Measurements from ENCODE around the gene GOLT1B. TPM values are rescaled to one million over a fixed set of nuclear protein-coding genes. Genes with fewer than 3 reads are reported as not detected.

Gene GOLT1B
- total and polyA plus RNA-seq, 9 donors, result 13.6 to 29.6 (median 18.4) TPM

- TF ChIP-seq EP300 (IDR thresholded peaks at IDR 0.05) (no peak), CTCF (IDR thresholded peaks at IDR 0.05) (no peak), POLR2A (IDR thresholded peaks at IDR 0.05) (no peak)
- H3K27ac ChIP-seq, result no peak overlapping the region
- no peaks in the 10 kb centered on the region for H3K4me1 ChIP-seq (ENCODE audit: insufficient read depth)
- intact Hi-C loops (cut with DNase I), result no loop called here
- no peaks in the 10 kb centered on the region for H3K9me3 ChIP-seq
- no peak for DNase-seq
- no peaks in the 10 kb centered on the region for H3K36me3 ChIP-seq
- H3K27me3 ChIP-seq, result no peaks in the 10 kb centered on the region
- 79 to 87% (median 80%) methylated on average over 6 of the region's 6 CpGs for WGBS, 3 donors
- H3K4me3 ChIP-seq, result no peak overlapping the region
Measured at GRCh38 chr12:21541773-21542172, 40.2 kb downstream of the GOLT1B start.

GRCh38 chr12:21542403-21542802, 40.8 kb downstream of the GOLT1B start:
- Histone ChIP-seq H3K27ac (no peak overlapping the region), H3K4me3 (no peak overlapping the region), H3K9me3 (no peaks in the 10 kb centered on the region), H3K27me3 (no peaks in the 10 kb centered on the region), H3K4me1 (ENCODE audit: insufficient read depth) (no peaks in the 10 kb centered on the region), H3K36me3 (no peaks in the 10 kb centered on the region)
- DNase-seq, result no peak
- TF ChIP-seq CTCF (IDR thresholded peaks at IDR 0.05) (no peak), EP300 (IDR thresholded peaks at IDR 0.05) (no peak), POLR2A (IDR thresholded peaks at IDR 0.05) (no peak)
- intact Hi-C loops (cut with DNase I), result no loop called here
- WGBS, 3 donors, result 71 to 73% (median 72%) methylated on average over 5 of the region's 5 CpGs

- Histone ChIP-seq H3K27me3 (no peaks in the 10 kb centered on the region), H3K9me3 (no peaks in the 10 kb centered on the region), H3K36me3 (no peaks in the 10 kb centered on the region), H3K4me3 (no peak overlapping the region), H3K27ac (no peak overlapping the region), H3K4me1 (ENCODE audit: insufficient read depth) (no peaks in the 10 kb centered on the region)
- intact Hi-C loops (cut with DNase I), result no loop called here
- TF ChIP-seq POLR2A (IDR thresholded peaks at IDR 0.05) (no peak), CTCF (IDR thresholded peaks at IDR 0.05) (no peak), EP300 (IDR thresholded peaks at IDR 0.05) (no peak)
- DNase-seq, result no peak
Measured at GRCh38 chr12:21543151-21543550, 41.6 kb downstream of the GOLT1B start.

- 86 to 89% (median 87%) methylated on average over 2 of the region's 2 CpGs for WGBS, 3 donors
- TF ChIP-seq EP300 (IDR thresholded peaks at IDR 0.05) (no peak), POLR2A (IDR thresholded peaks at IDR 0.05) (no peak), CTCF (IDR thresholded peaks at IDR 0.05) (no peak)
- DNase-seq, result no peak
Measured at GRCh38 chr12:21545557-21545956, 44.0 kb downstream of the GOLT1B start.

GRCh38 chr12:21546716-21547115, 45.1 kb downstream of the GOLT1B start:
- intact Hi-C loops (cut with DNase I), result no loop called here
- Histone ChIP-seq H3K27me3 (no peaks in the 10 kb centered on the region), H3K4me1 (ENCODE audit: insufficient read depth) (no peaks in the 10 kb centered on the region), H3K36me3 (no peaks in the 10 kb centered on the region), H3K4me3 (no peak overlapping the region), H3K27ac (no peak overlapping the region), H3K9me3 (no peaks in the 10 kb centered on the region)
- TF ChIP-seq CTCF (IDR thresholded peaks at IDR 0.05) (no peak), POLR2A (IDR thresholded peaks at IDR 0.05) (no peak), EP300 (IDR thresholded peaks at IDR 0.05) (no peak)
- 2 to 29% (median 15%) methylated on average over 1 of the region's 1 CpG for WGBS, 3 donors
- no peak for DNase-seq

More at GRCh38 chr12:21545557-21545956, 44.0 kb downstream of the GOLT1B start:
- H3K4me3 ChIP-seq, result no peak overlapping the region
- no peaks in the 10 kb centered on the region for H3K9me3 ChIP-seq
- H3K4me1 ChIP-seq (ENCODE audit: insufficient read depth), result no peaks in the 10 kb centered on the region
- intact Hi-C loops (cut with DNase I), result no loop called here
- no peaks in the 10 kb centered on the region for H3K27me3 ChIP-seq
- no peaks in the 10 kb centered on the region for H3K36me3 ChIP-seq
- H3K27ac ChIP-seq, result no peak overlapping the region
